Measurements from ENCODE around the gene PHOSPHO1. TPM values are rescaled to one million over a fixed set of nuclear protein-coding genes. Genes with fewer than 3 reads are reported as not detected.

Gene PHOSPHO1
- total RNA-seq, 2 donors from 2014 or later, result 0.55 to 6.3 TPM

GRCh38 chr17:49242813-49243212 lies 12.2 kb upstream of the PHOSPHO1 start:
- Histone ChIP-seq H3K36me3 (no peaks in the 10 kb centered on the region), H3K4me3 (no peak overlapping the region), H3K4me1 (replicated peaks) (no peaks in the 10 kb centered on the region), H3K9me3 (no peaks in the 10 kb centered on the region), H3K27ac (no peak overlapping the region), H3K27me3 (replicated peaks; ENCODE audit: insufficient read depth) (no peaks in the 10 kb centered on the region)
- no peak for DNase-seq (ENCODE audit: low spot score)
- TF ChIP-seq POLR2A (IDR thresholded peaks at IDR 0.05) (no peak), CTCF (IDR thresholded peaks at IDR 0.05) (no peak), POLR2AphosphoS5 (IDR thresholded peaks at IDR 0.05) (no peak)
- intact Hi-C loops (cut with DNase I), result no loop called here
- 92% methylated on average over 5 of the region's 5 CpGs for WGBS

GRCh38 chr17:49241692-49242397 lies 11.3 kb upstream of the PHOSPHO1 start:
- no peak for TF ChIP-seq CTCF (IDR thresholded peaks at IDR 0.05)
- TF ChIP-seq POLR2AphosphoS5 (IDR thresholded peaks at IDR 0.05), result no peak
- no peak for TF ChIP-seq POLR2A (IDR thresholded peaks at IDR 0.05)
- DNase-seq (ENCODE audit: low spot score), result no peak
- WGBS, result 83% methylated on average over 9 of the region's 9 CpGs
- intact Hi-C loops (cut with DNase I), result no loop called here
- H3K27ac ChIP-seq, result no peak overlapping the region
- no peaks in the 10 kb centered on the region for H3K27me3 ChIP-seq (replicated peaks; ENCODE audit: insufficient read depth)
- H3K9me3 ChIP-seq, result no peaks in the 10 kb centered on the region
- H3K4me3 ChIP-seq, result no peak overlapping the region
- no peaks in the 10 kb centered on the region for H3K36me3 ChIP-seq
- no peaks in the 10 kb centered on the region for H3K4me1 ChIP-seq (replicated peaks)

GRCh38 chr17:49241040-49241439 lies 10.5 kb upstream of the PHOSPHO1 start:
- H3K4me3 ChIP-seq, result no peak overlapping the region

GRCh38 chr17:49240619-49241018 lies 10.0 kb upstream of the PHOSPHO1 start:
- DNase-seq (ENCODE audit: low spot score), result no peak
- H3K4me3 ChIP-seq, result no peak overlapping the region
- no peaks in the 10 kb centered on the region for H3K9me3 ChIP-seq
- H3K27me3 ChIP-seq (replicated peaks; ENCODE audit: insufficient read depth), result no peaks in the 10 kb centered on the region
- H3K36me3 ChIP-seq, result no peaks in the 10 kb centered on the region
- no peaks in the 10 kb centered on the region for H3K4me1 ChIP-seq (replicated peaks)
- 87% methylated on average over 1 of the region's 1 CpG for WGBS
- TF ChIP-seq POLR2A (IDR thresholded peaks at IDR 0.05), result no peak
- no peak for TF ChIP-seq CTCF (IDR thresholded peaks at IDR 0.05)
- no peak for TF ChIP-seq POLR2AphosphoS5 (IDR thresholded peaks at IDR 0.05)
- H3K27ac ChIP-seq, result no peak overlapping the region
- intact Hi-C loops (cut with DNase I), result no loop called here

More at GRCh38 chr17:49241040-49241439, 10.5 kb upstream of the PHOSPHO1 start:
- Histone ChIP-seq H3K36me3 (no peaks in the 10 kb centered on the region), H3K9me3 (no peaks in the 10 kb centered on the region), H3K27me3 (replicated peaks; ENCODE audit: insufficient read depth) (no peaks in the 10 kb centered on the region), H3K27ac (no peak overlapping the region), H3K4me1 (replicated peaks) (no peaks in the 10 kb centered on the region)
- intact Hi-C loops (cut with DNase I), result no loop called here
- DNase-seq (ENCODE audit: low spot score), result no peak
- TF ChIP-seq POLR2AphosphoS5 (IDR thresholded peaks at IDR 0.05), result no peak
- TF ChIP-seq POLR2A (IDR thresholded peaks at IDR 0.05), result no peak
- no peak for TF ChIP-seq CTCF (IDR thresholded peaks at IDR 0.05)
- WGBS, result 86% methylated on average over 8 of the region's 8 CpGs

GRCh38 chr17:49239963-49240362 lies 9.4 kb upstream of the PHOSPHO1 start:
- WGBS, result 94% methylated on average over 1 of the region's 1 CpG
- TF ChIP-seq CTCF (IDR thresholded peaks at IDR 0.05), result no peak
- TF ChIP-seq POLR2AphosphoS5 (IDR thresholded peaks at IDR 0.05), result no peak
- no peak for TF ChIP-seq POLR2A (IDR thresholded peaks at IDR 0.05)
- Histone ChIP-seq H3K9me3 (no peaks in the 10 kb centered on the region), H3K4me1 (replicated peaks) (no peaks in the 10 kb centered on the region), H3K27ac (no peak overlapping the region), H3K27me3 (replicated peaks; ENCODE audit: insufficient read depth) (no peaks in the 10 kb centered on the region), H3K4me3 (no peak overlapping the region), H3K36me3 (no peaks in the 10 kb centered on the region)
- intact Hi-C loops (cut with DNase I), result no loop called here
- no peak for DNase-seq (ENCODE audit: low spot score)

All from prostate gland (tissue), 2 donors.